ENCODE data around the gene FAM234B. TPM values are rescaled to one million over a fixed set of nuclear protein-coding genes. Genes with fewer than 3 reads are reported as not detected.

Gene FAM234B
- total and polyA plus RNA-seq, 2 experiments from 2014 or later: 9.5 to 21.1 TPM

- Histone ChIP-seq H3K9me2 (ENCODE audit: insufficient read depth) (peaks cover 5% of the 10 kb centered on the region), H3K79me2 (replicated peaks; ENCODE audit: insufficient read depth) (no peaks in the 10 kb centered on the region), H3K4me1 (ENCODE audit: insufficient read depth) (peaks cover 40% of the 10 kb centered on the region), H3K4me3 (no peak overlapping the region), H2AFZ (0 out of 2 replicates have a peak overlapping the region, but pooled peaks have one; percentile 7), H3K27ac (ENCODE audit: low read depth) (no peak overlapping the region), H4K20me1 (replicated peaks; ENCODE audit: insufficient read depth) (no peaks in the 10 kb centered on the region), H3F3A (replicated peaks; ENCODE audit: low read depth) (peaks cover 13% of the 10 kb centered on the region), H3K36me3 (ENCODE audit: insufficient read depth) (no peaks in the 10 kb centered on the region), H3K4me2 (0 out of 2 replicates have a peak overlapping the region, but pooled peaks have one; percentile 2), H3K27me3 (ENCODE audit: insufficient read depth) (no peaks in the 10 kb centered on the region)
- no peak for DNase-seq (ENCODE audit: low spot score)
- Mint-ChIP-seq H3K4me3 (no peak overlapping the region; the same call in 2 of the 3 replicates), H3K27me3 (ENCODE audit: insufficient read depth, low read depth, poor library complexity) (peaks cover 5% of the 10 kb centered on the region), H3K9me3 (no peaks in the 10 kb centered on the region), H3K4me1 (peaks cover 51% of the 10 kb centered on the region), H3K36me3 (ENCODE audit: low read depth) (no peaks in the 10 kb centered on the region), H3K27ac (peak overlapping the region; percentile 32; the same call in 1 of the 2 replicates)
- no peak for ATAC-seq
- TF ChIP-seq ZNF114 (CRISPR knock-in tag; IDR thresholded peaks at IDR 0.05) (no peak), ZNF462 (CRISPR knock-in tag; IDR thresholded peaks at IDR 0.05) (no peak), POLR2AphosphoS5 (IDR thresholded peaks at IDR 0.05; ENCODE audit: low read depth) (no peak), EZH2phosphoT487 (IDR thresholded peaks at IDR 0.05; ENCODE audit: unreplicated experiment) (no peak), NANOG (IDR thresholded peaks at IDR 0.05; ENCODE audit: borderline replicate concordance) (no peak), ZNF331 (CRISPR knock-in tag; IDR thresholded peaks at IDR 0.05; ENCODE audit: low read depth) (no peak), REST (IDR thresholded peaks at IDR 0.05; ENCODE audit: unreplicated experiment) (no peak), JUNB (IDR thresholded peaks at IDR 0.05; ENCODE audit: unreplicated experiment) (no peak), EZH2 (IDR thresholded peaks at IDR 0.05; ENCODE audit: low read depth, unreplicated experiment) (no peak)
Measured at GRCh38 chr12:13099066-13099843, 55.1 kb downstream of the FAM234B start.

All from GM23338 (cell line).